GM23248 (cell line): ENCODE measurements around the gene MS4A10.

ENCODE experiments used
- EZH2 ChIP-seq: fragments of 200-600 bp; sonication (generic); IDR thresholded peaks from 2 replicates; pipeline ENCODE4 v1.6.1; 2018; ENCODE audit warnings: antibody characterized with exemption, mild to moderate bottlenecking; ENCODE audit not compliant: insufficient read depth, poor library complexity, severe bottlenecking
- EZH2phosphoT487 ChIP-seq: fragments of 200-600 bp; sonication (generic); IDR thresholded peaks from 2 replicates; pipeline ENCODE4 v1.6.1; 2018; ENCODE audit warnings: antibody characterized with exemption, moderate library complexity, mild to moderate bottlenecking, low read depth; ENCODE audit not compliant: insufficient read depth

GRCh38 chr11:60781286-60781980, 3.7 kb upstream of the MS4A10 start:
- TF ChIP-seq EZH2phosphoT487 (no peak), EZH2 (no peak)
